SHP77 (cell line): Measurements from ENCODE around the gene SORCS2.

Source experiments
- DNase-seq, 2 experiments: peaks; one replicate each; lab custom pipeline; 2025; lab: John Stamatoyannopoulos, UW

Gene SORCS2

GRCh38 chr4:7338876-7339623 is 146.7 kb downstream of the SORCS2 start:
- no peak for DNase-seq

DNA sequence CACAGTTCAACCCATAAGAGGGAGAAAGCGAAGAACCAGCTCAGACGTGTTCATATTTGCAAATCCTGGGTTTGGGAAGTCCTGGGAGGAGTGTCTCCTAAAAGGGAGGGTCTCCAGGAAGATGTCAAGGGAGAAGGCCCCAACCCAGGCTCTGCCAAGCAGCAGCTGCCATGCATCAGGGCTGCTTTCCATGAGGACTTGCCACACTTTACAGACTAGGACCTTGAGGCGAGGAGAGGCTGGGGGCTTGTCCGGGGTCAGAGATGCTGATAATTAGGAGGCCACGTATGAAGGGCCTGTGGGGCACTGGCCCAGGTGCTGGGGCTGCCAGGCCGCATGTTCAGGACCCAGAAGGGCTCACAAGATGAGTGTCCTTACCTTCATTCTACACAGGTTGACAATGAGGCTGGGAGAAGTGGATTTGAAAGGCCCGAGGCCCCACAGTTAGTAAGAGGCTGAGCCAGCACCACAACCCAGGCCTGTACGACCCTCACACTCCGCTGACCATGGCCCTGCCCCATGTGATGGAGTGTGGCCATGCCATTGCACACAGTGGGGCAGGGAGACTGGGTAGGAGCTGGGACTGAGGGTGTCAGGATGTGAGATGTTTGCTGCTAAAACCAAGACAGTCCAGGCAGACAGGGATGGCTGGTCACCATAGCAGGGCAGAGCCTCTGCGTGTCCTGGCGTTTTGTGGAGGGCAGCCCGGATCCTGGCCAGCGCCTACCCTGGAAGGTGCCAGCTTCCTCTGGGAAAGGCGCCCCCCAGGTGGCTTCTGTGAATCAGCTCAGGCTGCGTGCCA is 147.6 kb downstream of the SORCS2 start:
- DNase-seq: no peak

DNA sequence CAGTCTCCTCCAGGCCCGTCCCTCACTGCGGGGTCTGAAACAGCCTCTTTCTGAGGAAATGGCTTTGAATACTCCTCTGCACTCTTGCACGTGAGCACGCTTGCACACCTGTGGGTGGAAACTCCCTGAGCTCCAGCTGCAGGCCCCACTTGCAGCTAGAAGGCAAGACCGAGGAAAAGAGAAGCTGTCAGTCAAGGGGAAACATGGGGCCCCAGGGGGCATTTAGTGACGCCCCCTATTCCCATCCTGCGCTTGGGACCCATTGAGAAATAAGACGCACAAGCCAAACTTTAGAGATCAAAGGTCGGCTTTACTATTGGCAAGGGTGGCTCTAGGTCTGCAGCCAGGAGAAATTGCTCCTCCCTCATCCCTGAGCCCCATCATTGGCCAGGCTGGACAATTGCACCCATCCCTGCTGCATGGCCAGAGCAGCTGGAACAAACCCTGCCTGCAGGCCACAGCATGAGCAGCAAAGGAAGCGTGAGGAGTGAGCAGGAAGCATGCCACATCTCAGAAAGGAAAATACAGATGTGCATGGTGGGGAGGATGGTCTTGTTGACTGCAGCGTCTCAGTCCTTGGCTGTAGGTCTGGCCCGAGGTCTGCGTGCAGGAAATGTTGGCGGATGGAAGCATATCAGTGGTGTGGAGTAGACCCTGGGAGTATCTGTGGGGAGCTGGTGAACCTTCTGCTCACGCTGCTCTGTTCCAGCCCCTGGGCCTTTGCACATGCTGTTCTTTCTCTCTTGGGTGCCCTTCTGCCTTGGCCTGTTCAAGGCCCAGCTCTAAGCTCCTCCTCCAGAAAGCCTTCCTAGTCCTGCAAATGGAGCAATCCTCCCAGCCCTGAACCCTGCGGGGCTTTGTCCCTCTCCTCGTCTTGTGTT is 148.5 kb downstream of the SORCS2 start:
- no peak for DNase-seq

GRCh38 chr4:7341491-7342222 is 149.3 kb downstream of the SORCS2 start:
- no peak for DNase-seq

DNA sequence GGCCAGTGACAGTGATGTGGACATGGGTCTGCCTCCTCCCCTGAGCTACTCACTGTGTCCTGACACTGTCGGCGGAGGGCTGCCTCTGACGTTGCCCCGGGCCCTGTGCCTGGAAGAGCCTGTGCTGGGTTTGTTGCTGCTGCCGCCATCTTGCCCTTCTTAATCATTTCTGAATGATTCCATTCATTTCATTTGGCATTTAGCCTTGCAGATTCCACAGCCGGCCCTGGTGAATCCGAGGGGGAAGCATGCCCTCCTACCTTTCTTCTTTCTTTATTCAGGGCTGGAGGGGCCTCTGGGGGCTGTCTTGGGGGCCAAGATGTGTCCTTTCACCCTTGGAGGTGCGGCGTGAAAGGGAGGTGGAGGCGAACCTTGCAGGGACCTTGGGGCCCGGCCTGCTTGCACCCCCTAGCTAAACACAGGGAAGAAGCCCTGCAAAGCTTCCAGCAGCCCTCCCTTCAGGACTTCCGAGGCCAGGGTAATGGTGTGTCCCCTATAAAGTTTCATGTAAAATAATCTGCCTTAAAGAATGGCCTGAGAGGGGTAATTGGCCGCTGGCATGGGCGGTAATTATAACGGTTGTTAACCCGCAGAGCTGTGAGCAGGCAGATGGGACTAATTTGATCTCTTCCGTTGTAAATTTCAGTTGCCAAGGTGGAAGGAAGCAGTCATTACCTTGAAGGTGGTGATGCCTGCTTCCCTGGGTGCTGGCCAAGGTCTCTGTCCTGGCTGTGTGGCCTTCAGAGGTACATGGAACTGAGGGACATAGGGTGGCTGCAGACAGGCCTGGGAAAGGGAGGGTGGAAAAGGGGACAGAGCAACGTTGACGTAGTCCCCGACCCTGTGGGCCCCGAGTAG is 150.1 kb downstream of the SORCS2 start:
- DNase-seq: no peak

- no peak for DNase-seq
Measured at GRCh38 chr4:7343081-7343655, 150.8 kb downstream of the SORCS2 start.

GRCh38 chr4:7343950-7344349 is 151.6 kb downstream of the SORCS2 start:
- no peak for DNase-seq

DNA sequence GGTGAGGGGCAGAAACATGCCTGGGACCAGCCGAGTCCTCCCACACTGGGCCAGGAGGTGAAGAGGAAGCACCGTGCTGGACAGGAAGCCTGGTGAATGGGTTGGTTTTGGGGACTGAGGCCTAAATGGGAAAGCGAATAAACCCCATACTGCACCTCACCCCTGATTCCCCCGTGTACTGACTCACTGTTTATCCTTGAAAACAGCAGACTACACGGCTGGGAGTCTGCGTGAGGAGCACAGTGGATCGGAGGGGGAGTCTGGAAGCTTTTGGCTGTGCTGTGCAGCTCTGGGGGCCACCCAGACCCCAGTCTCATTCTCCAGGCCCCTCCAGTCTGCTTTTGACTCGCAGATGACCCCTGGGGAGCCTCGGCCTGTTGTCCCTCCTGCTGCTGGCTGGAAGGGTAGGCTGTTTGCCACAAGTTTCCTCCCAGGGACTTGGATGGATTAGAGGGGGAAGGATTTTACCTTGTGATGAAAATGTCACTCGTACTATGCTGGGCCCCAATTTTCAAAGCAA is 152.4 kb downstream of the SORCS2 start:
- DNase-seq: no peak

GRCh38 chr4:7347981-7348380 is 155.6 kb downstream of the SORCS2 start:
- DNase-seq: no peak

- DNase-seq: no peak
Measured at GRCh38 chr4:7348946-7349900, 156.9 kb downstream of the SORCS2 start.

GRCh38 chr4:7350396-7350795 is 158.1 kb downstream of the SORCS2 start:
- no peak for DNase-seq

DNA sequence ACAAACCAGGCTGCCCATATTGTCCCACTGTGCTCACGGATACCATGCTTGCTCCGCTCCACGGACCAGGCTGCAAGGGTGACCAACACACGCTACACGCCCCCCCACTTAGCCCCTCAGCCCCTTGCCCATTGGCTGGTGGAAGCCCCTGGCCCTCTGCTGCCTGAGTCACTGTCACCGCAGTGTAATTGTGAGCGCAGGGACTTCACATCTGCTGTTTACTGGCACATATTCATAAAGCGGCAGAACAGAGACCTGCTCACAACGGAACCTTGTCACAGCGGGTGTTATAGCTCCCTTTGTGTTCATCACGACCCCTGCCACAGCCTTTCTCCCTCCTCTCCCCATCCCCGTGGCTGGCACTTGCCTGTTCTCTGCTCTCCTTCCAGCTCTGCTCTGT is 158.7 kb downstream of the SORCS2 start:
- no peak for DNase-seq

DNA sequence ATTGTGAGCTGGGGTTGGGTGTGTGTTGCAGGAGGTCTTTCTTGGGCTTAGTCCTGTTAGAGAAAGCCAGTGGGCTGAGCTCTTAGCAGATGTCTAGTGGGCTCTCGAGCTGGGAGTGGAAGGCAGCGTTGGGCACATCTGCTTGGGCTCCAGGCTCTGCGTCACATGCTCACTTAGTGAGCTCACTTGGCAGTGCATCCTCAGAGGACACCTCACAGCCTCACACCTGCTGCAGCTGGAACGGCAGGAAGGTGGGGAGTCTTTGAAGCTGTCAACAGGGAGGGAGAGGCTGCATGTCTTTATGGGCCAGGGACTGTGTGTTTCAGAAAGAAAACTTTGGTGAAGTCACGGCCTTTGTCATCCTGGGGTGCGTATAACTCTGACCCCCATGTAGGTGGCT is 160.1 kb downstream of the SORCS2 start:
- DNase-seq: no peak

DNA sequence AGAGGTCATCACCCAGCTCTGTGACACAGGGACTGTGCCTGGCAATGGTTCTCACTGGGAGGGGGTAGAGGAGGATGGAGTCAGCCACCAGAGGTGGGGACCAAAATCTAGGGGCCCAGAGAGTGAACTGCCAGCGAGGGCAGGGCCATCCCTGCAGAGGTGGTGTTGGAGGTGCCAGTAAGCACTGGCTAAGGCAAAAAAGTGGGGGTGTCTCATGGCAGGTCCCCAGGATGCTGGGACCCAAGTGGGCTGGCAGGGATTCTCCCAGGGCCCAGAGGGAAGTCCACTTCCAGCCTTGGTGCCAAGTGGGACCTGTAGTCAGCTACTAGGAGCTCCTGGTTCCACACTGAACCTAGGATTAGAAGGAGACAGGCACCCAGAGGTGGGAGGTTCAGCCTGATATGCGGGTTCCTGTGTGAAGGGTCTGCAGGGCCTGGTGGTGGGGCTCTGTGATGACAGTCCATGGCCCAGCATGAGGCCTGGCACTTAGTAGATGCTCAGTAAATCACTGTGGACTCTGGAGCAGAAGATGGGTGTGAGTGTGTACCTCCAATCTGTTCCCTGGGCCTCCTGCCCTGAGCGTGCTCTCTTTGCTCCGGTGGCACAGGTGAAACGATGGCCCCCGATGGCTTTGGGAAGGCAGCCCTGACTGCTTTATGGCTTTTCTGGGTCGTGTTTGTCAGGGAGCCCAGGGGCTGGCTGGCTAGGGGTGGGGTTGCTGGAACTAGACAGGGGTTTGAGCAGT is 160.9 kb downstream of the SORCS2 start:
- no peak for DNase-seq

DNA sequence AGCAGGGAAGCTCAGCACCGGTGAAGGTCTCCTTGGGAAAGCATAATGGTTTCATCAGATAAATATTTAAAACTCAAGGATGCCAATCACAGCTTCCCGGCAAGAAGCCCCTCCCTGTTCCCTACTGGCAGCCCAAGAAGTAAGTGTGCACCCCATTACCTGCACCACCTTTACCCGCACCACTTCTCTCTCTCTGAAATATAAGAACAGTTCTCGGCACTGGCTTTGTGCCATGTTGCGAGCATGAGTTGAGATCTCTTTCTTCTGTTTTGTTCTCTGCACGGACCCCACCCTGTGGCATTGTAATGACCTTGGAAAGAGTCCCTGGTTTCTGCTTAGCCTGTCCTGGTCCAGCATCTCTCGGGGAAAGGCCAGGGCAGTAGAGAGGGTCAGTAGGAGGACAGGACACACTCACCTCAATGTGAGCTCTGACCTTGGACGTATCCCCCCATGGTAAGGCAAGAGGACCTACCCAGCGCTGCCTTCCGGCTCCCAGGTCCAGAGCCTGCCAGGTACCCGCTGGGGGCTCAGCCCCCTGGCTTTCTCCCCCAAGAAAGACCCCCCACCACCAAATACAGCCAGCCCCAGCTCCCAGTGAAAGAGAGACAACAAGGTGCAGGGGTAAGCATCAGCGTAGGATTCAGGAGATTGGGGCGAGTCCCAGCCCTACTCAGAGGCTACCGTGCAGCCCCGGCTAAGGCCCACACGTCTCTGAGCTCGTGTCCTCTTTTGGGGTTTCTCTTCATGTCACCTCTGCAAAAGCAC is 161.7 kb downstream of the SORCS2 start:
- DNase-seq: no peak

DNA sequence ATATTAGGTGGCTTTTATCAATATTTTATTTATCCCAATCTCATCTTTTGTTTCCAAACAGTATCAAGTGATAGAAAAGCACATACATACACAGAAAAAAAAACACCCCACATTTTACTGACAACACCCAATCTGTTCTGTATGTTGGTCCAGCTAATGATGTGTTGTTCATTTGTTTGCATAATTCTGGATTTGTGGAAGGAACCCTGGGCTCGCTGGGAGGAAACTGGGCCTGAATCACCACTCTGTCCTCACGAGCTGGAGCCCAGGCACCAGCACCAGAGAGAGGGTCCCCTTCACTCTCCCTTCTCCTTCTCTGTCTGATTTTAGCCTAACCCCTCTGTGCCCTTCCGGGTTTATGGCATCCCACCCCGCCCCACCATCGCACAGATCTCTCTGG is 162.6 kb downstream of the SORCS2 start:
- DNase-seq: no peak

DNA sequence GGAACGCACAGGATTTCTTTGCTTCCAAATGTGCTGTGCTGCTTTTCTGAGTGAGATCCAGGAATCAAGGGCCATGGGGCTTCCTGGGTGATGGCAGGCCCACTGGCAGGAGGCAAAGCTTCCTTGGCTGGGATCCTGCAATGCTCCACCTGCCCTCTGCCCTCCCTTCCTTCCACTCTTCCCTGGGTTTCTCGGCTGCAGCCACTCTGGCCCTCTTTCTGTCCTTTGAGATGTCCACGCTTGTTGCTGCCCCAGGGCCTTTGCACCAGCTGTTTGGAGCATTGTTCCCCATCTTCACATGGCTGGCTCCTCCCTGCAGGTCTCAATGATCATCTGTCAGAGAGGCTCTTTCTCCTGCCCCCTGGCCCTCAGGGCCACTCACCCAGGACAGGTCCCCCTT is 163.5 kb downstream of the SORCS2 start:
- DNase-seq: no peak
